ENCODE results near the gene TMEM134.
"Not testable (repeated sequence)": the region's sequence is repeated elsewhere in the genome, so short reads cannot be mapped to it uniquely, and the experiment has no call there.

The TMEM134 gene

DNA sequence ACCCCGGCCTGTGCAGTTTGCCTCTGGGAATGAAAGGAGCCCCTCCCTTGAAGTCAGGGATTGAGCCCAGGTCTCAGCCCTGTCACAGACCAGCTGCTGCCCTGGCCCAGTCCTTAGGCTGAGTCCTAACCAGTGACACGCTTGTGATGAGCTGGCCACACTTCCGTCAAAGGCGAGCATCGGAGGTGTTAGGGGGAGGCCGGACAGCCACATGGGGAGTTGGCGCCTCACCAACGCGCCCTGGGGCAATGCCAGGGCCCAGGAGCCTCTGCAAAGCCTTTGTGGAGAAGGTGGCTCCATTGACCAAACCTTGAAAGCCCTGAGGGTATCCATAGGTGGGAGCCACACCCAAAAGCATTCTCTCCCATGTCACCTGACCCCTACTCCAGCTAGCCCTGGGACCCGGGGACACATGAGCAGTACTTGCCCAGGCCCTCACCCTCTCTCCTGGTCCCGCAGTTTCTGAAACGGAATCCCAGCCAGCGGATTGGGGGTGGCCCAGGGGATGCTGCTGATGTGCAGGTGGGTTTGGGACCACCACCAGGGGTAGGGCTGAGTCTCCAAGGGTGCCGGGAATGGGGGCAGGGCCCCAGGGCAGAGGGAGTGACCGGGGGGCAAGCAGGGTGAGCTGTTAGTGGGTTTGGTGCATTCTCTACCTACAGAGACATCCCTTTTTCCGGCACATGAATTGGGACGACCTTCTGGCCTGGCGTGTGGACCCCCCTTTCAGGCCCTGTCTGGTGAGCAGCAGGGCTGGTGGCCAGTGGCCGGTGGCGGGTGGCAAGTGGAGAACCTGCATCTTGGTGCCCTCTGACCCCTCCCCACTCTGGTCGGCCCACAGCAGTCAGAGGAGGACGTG lies 35.3 kb downstream of the TMEM134 start:
- no peak for TF ChIP-seq JUND (IDR thresholded peaks at IDR 0.05; ENCODE audit: low read depth)
- in situ Hi-C loops (cut with HindIII; ENCODE audit: low pct_unique_long_range_greater_than_20kb, low sequenced_read_pairs) = no loop called here
- DNase-seq (ENCODE audit: low read depth in 1 of 2, low spot score in 1 of 2) = no peak

DNA sequence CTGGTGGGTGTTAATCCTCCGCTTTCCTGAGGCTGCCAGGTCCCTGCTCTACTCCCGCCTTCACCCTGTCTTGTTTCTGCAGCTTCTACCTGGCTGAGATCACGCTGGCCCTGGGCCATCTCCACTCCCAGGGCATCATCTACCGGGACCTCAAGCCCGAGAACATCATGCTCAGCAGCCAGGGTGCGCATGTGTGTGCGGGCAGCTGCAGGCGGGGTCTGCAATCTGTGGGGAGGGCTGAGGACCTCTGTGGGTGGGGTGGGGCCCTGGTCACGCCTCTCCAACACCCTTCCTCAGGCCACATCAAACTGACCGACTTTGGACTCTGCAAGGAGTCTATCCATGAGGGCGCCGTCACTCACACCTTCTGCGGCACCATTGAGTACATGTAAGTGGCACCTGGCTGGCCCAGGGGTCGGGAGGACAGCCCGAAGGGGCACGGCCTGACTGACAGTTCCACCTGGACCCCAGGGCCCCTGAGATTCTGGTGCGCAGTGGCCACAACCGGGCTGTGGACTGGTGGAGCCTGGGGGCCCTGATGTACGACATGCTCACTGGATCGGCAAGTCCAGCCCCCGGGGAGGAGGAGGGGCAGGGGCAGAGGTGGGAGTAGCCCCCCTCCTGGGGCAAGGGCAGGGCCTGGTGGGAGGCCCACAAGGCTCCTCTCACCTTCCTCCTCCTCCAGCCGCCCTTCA lies 36.2 kb downstream of the TMEM134 start:
- no peak for TF ChIP-seq JUND (IDR thresholded peaks at IDR 0.05; ENCODE audit: low read depth)
- in situ Hi-C loops (cut with HindIII; ENCODE audit: low pct_unique_long_range_greater_than_20kb, low sequenced_read_pairs) = no loop called here
- DNase-seq (ENCODE audit: low read depth in 1 of 2, low spot score in 1 of 2) = no peak

DNA sequence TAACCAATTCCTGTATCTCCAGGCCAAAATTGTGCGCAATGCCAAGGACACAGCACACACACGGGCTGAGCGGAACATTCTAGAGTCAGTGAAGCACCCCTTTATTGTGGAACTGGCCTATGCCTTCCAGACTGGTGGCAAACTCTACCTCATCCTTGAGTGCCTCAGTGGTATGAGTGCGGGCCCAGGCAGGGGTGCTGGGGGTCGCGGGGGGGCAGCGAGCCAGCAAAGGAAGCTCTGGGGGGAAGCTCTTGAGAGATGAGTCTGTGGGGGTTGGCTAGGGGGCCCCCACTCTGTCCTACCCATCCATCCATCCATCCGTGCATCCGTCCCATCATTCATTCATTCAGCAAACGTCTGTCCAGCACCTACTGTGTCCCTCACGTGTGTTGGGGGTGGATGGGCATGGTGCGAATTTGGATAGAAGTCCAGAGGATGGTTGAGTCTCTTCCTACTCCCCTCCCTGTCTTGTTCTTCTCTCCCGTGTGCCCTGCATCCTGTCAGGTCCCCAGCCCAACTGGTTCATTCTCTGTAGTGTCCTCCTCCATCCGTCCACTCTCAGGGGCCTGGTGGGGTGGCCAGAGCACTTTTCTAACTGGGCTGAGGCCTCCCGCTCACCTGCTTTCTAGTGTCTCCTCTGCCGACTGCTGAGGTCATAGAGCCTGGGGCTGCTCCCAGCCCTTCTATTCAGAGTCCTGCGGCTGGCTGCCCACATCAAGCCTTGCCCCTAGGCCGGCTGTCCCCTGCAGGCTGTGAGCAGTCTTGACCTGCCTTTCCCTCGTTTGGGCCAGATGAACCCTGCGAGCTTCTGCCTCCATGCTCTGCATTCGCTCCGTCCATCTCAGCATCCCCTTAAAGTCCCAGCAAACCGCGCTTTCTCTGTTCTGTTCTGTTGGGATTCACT lies 37.5 kb downstream of the TMEM134 start:
- DNase-seq (ENCODE audit: low read depth in 1 of 2, low spot score in 1 of 2) = no peak
- no peak for TF ChIP-seq JUND (IDR thresholded peaks at IDR 0.05; ENCODE audit: low read depth)
- in situ Hi-C loops (cut with HindIII; ENCODE audit: low pct_unique_long_range_greater_than_20kb, low sequenced_read_pairs) = no loop called here

DNA sequence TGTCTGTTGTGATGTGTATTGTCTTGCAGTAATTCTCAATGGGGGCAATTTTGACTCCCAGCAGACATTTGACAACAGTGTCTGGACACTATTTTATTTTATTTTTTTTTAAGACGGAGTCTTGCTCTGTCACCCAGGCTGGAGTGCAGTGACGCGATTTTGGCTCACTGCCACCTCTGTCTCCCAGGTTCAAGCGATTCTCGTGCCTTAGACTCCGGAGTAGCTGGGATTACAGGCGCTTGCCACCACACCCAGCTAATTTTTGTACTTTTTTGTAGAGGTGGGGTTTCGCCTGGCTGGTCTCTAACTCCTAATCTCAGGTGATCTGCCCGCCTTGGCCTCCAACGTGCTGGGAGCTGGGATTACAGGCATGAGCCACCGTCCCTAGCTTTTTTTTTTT lies 39.3 kb downstream of the TMEM134 start:
- in situ Hi-C loops (cut with HindIII; ENCODE audit: low pct_unique_long_range_greater_than_20kb, low sequenced_read_pairs) = no loop called here
- no peak for TF ChIP-seq JUND (IDR thresholded peaks at IDR 0.05; ENCODE audit: low read depth)
- no peak for DNase-seq (ENCODE audit: low read depth in 1 of 2, low spot score in 1 of 2)

DNA sequence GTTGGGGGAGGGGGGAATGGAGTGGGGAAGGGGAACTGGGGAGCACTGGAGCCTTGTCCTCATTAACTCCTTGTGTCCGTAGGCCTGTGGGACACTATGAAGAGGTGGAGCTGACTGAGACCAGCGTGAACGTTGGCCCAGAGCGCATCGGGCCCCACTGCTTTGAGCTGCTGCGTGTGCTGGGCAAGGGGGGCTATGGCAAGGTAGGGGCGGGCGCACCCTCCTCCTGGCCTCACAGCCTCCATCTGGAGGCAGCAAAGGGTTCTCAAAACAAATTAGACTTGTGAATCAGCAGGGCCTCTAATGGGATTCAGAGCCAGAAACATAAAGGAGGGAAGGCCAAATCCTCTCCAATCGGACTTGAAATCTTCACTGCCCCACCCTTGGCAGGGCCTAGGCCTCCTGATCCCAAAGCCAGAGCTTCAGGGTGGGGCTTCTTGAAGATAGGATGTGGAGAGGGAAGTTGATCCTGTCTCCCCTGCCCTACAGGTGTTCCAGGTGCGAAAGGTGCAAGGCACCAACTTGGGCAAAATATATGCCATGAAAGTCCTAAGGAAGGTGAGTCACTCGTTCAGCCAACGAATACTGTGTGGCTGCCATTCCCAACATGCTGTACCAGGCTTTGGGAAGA lies 39.9 kb downstream of the TMEM134 start:
- no peak for TF ChIP-seq JUND (IDR thresholded peaks at IDR 0.05; ENCODE audit: low read depth)
- in situ Hi-C loops (cut with HindIII; ENCODE audit: low pct_unique_long_range_greater_than_20kb, low sequenced_read_pairs) = no loop called here
- DNase-seq (ENCODE audit: low read depth in 1 of 2, low spot score in 1 of 2) = no peak

DNA sequence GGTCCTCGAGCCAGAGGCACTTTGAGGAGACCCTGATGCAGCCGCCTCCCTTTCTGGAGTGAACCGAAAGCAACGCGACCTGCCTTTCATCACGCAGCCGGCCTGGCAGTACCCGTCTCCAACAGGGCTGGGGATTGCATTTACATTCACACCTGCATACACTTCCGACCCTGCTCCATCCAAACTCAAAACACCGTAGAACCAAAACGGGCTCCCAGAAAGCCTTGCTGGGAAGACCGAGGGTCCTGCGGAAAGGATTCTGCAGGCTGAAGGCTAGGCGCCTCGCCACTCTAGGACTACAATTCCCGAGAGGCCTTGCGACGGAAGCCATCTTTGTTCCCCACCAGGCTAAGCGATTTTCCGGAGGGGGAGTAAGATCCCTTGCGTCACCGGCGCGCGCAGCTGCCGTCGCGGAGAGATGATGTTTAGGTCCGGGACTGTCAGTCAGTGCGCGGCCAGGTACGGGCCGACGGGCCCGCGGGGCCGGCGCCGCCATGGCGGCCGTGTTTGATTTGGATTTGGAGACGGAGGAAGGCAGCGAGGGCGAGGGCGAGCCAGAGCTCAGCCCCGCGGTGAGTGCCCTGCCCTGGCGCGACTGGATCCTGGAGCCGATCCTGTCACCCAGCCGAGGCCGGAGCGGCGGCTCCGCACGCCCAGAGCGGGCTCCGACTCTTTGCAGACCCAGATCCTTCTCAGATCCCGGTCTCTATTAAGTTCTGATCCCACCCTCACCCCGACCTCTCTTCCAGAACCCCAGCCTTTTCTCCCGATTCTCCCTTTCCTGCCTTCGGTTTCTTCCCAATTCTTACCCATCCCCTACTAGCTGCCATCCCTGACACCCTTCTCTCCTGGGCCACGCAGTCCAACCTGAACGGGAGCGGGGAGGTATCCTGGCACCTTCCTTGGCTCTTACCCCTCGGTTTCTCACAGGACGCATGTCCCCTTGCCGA lies 40.7 kb downstream of the TMEM134 start, which contains the start of gene RPS6KB2:
Gene RPS6KB2, plus strand, starts transcription at position 443 of the 950 bp plus-strand sequence. Its CDS starts 52 bp downstream, at position 495.
- DNase-seq (ENCODE audit: low read depth in 1 of 2, low spot score in 1 of 2) = peak; percentile 99 to 100
- in situ Hi-C loops (cut with HindIII; ENCODE audit: low pct_unique_long_range_greater_than_20kb, low sequenced_read_pairs) = no loop called here
- TF ChIP-seq JUND (IDR thresholded peaks at IDR 0.05; ENCODE audit: low read depth) = no peak

DNA sequence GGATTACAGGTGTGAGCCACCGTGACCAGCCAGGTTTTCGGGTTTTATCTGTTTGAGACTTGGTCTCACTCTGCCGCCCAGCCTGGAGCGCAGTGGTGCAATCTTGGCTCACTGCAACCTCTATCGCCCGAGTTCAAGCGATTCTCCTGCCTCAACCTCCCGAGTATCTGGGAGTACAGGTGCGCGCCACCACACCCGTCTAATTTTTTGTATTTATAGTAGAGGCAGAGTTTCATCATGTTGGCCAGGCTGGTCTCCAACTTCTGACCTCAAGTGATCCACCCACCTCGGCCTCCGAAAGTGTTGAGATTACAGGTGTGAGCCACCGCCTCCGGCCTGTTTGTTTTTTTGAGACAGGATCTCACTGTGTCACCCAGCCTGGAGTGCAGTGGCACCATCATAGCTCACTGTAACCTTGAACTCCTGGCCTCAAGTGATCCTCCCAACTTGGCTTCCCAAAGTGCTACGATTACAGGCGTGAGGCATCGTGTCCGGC lies 41.6 kb downstream of the TMEM134 start:
- DNase-seq (ENCODE audit: low read depth in 1 of 2, low spot score in 1 of 2) = not testable (repeated sequence)

DNA sequence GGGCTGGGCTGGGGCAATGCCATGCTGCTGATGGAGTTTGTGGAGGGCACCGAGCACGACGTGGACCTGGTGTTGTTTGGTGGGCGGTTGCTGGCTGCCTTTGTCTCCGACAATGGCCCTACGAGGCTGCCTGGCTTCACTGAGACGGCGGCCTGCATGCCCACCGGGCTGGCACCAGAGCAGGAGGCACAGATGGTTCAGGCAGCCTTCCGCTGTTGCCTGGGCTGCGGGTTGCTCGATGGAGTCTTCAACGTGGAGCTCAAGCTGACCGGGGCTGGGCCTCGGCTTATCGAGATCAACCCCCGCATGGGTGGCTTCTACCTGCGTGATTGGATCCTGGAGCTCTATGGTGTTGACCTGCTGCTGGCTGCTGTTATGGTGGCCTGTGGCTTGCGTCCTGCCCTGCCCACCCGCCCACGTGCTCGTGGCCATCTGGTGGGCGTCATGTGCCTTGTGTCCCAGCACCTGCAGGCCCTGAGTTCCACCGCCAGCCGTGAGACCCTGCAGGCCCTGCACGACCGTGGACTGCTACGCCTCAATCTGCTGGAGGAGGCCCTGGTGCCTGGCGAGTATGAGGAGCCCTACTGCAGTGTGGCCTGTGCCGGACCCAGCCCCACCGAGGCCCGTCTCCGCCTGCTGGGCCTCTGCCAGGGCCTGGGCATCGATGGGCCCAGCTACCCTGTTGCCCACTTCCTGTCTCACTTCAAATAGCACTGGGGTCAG lies 45.0 kb downstream of the TMEM134 start:
- TF ChIP-seq JUND (IDR thresholded peaks at IDR 0.05; ENCODE audit: low read depth) = no peak
- no peak for DNase-seq (ENCODE audit: low read depth in 1 of 2, low spot score in 1 of 2)
- in situ Hi-C loops (cut with HindIII; ENCODE audit: low pct_unique_long_range_greater_than_20kb, low sequenced_read_pairs) = no loop called here

More for the DNA sequence above, 41.6 kb downstream of the TMEM134 start:
- in situ Hi-C loops (cut with HindIII; ENCODE audit: low pct_unique_long_range_greater_than_20kb, low sequenced_read_pairs) = not testable (repeated sequence)

DNA sequence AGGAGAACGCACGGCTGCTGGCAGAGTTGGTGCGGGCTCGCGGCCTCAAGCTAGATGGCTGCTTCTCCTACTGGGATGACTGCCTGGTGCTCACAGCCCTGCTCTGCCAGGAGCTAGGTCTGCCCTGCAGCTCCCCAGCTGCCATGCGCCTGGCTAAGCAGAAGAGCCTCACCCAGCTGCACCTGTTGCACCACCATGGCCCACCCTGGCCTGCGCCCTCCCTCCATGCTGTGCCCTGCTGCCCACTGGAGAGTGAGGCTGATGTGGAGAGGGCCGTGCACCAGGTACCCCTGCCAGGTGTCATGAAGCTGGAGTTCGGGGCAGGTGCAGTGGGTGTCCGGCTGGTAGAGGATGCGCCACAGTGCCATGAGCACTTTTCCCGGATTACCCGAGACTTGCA lies 45.6 kb downstream of the TMEM134 start:
- no peak for TF ChIP-seq JUND (IDR thresholded peaks at IDR 0.05; ENCODE audit: low read depth)
- in situ Hi-C loops (cut with HindIII; ENCODE audit: low pct_unique_long_range_greater_than_20kb, low sequenced_read_pairs) = no loop called here
- no peak for DNase-seq (ENCODE audit: low read depth in 1 of 2, low spot score in 1 of 2)

DNA sequence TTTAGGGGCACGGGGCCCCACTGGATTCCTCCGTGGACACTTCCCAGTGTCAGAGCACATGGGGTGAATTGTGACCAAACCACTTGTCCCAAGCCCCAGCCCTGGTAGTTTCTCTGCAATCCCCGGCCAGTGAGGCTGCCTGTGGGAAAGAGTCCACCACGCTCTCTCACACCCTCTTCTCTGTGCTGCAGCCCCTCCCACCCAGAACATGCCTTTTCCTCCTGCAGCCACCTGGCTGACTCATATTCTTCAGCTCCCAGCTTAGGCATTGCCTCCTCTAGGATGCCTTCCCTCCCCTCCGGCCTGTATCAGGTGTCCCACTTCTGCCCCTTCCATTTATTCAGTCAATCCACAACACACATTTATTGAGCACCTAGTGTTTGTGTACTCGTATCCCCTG lies 46.2 kb downstream of the TMEM134 start:
- no peak for TF ChIP-seq JUND (IDR thresholded peaks at IDR 0.05; ENCODE audit: low read depth)
- in situ Hi-C loops (cut with HindIII; ENCODE audit: low pct_unique_long_range_greater_than_20kb, low sequenced_read_pairs) = no loop called here
- no peak for DNase-seq (ENCODE audit: low read depth in 1 of 2, low spot score in 1 of 2)
